Lung (tissue), 12 donors: ENCODE data around the gene SNRK. TPM values are rescaled to one million over a fixed set of nuclear protein-coding genes. Genes with fewer than 3 reads are reported as not detected.

Source experiments
- ATAC-seq: fragments of 200-7000 bp; cut with Tn5 transposase; one replicate; pipeline ENCODE4 v1.9.1; 2020; ENCODE audit warnings: moderate number of reproducible peaks; ENCODE audit not compliant: insufficient read depth, low FRiP score
- DNase-seq, 3 donors: peaks; one replicate each; pipeline ENCODE4 v3.0.0-alpha.2; 2013 to 2017
- H3K27ac ChIP-seq, 2 donors: one replicate each; pipeline ENCODE4 v1.5.1; 2013; ENCODE audit warnings: mild to moderate bottlenecking in 2 of 2, moderate library complexity in 2 of 2, control low read depth in 1 of 2, inconsistent platforms in 1 of 2, low read depth in 1 of 2, low read length in 1 of 2
- H3K27me3 ChIP-seq, 3 donors: one replicate each; pipeline ENCODE4 v1.5.1; 2013; ENCODE audit warnings: low read length in 2 of 3; ENCODE audit not compliant: control insufficient read depth in 3 of 3, insufficient read depth in 3 of 3
- H3K36me3 ChIP-seq, 4 donors: one replicate each; pipeline ENCODE4 v1.5.1; 2013; ENCODE audit warnings: low read length in 4 of 4, mild to moderate bottlenecking in 1 of 4, moderate library complexity in 1 of 4; ENCODE audit not compliant: control insufficient read depth in 4 of 4, insufficient read depth in 4 of 4
- H3K4me1 ChIP-seq, 5 donors: one replicate each; pipeline ENCODE4 v1.5.1; 2013; ENCODE audit warnings: low read length in 5 of 5, mild to moderate bottlenecking in 2 of 5, moderate library complexity in 1 of 5; ENCODE audit not compliant: control insufficient read depth in 5 of 5, insufficient read depth in 5 of 5
- H3K4me3 ChIP-seq: one replicate; pipeline ENCODE4 v1.5.1; 2013; ENCODE audit warnings: mild to moderate bottlenecking, control low read depth, moderate library complexity
- H3K9ac ChIP-seq, 2 donors: one replicate each; pipeline ENCODE4 v1.5.1; 2013; ENCODE audit warnings: low read length in 2 of 2, control low read depth in 1 of 2; ENCODE audit not compliant: insufficient read depth in 1 of 2
- H3K9me3 ChIP-seq, 4 donors: one replicate each; pipeline ENCODE4 v1.5.1; 2013; ENCODE audit warnings: low read length in 3 of 4, mild to moderate bottlenecking in 1 of 4, moderate library complexity in 1 of 4; ENCODE audit not compliant: control insufficient read depth in 4 of 4, insufficient read depth in 3 of 4
- CTCF ChIP-seq: IDR thresholded peaks from 2 replicates; pipeline ENCODE4 v1.5.1; 2012; ENCODE audit warnings: mild to moderate bottlenecking; ENCODE audit errors: control extremely low read depth, extremely low read depth
- WGBS, 2 donors: extraction: QIAGEN DNeasy Blood & Tissue Kit; methylation state at CpG; one replicate each; pipeline ENCODE4 v1.1.7; 2013; 5-methylcytosine and 5-hydroxymethylcytosine counted together
- polyA plus RNA-seq, 2 donors: library from polyadenylated mRNA; stranded (reverse); fragments of 200-250 nt; gene quantifications; one replicate each; pipeline ENCODE4 v1.2.1, GENCODE V29; 2013
- total RNA-seq, 2 donors: library from RNA; depleted of rRNA in 1 of 2; stranded (reverse); fragments of >200 nt in 1 of 2; gene quantifications; one replicate each; pipeline ENCODE4 v1.2.1, GENCODE V29; 2014 to 2021
- donor health status: control.
- donor health status: control.
- donor health status: Bipolar disorder and iron deficiency.
- donor health status: healthy.
- donor health status: DM: yes; HTN: yes; CAD: no.

SNRK gene
- total and polyA plus RNA-seq, 4 donors: 19.2 to 139 (median 45.6) TPM

DNA sequence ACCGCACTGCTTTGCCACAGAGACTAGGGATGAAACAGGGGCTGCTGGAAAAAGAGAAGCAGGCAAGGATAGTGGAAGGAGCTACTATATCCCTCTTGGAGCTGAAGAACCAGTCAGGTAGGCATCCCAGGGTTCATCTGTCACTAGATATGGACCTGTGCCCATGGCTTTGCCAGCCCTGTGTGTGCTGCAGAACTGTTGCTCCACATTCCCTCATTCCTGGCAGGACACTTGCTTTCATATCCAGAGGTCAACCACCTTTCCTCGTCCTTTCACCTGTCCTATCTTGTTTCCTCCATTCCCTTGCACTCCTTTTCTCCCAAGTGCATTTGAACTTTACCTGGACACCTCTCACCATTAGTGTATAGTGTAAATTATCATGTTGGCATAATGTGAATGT, 12.0 kb downstream of the SNRK start:
- peak overlapping the region in 1 of 2 donors; percentile 67 for H3K27ac ChIP-seq
- no peak for ATAC-seq
- peaks cover 3 to 5% (median 4%) of the 10 kb centered on the region in 4 donors for H3K36me3 ChIP-seq
- no peak overlapping the region for H3K4me3 ChIP-seq
- DNase-seq: no peak
- 65 to 75% methylated on average over 2 of the region's 2 CpGs for WGBS, 2 donors
- H3K9ac ChIP-seq: no peak overlapping the region
- peaks cover 0 to 20% (median 8%) of the 10 kb centered on the region in 5 donors for H3K4me1 ChIP-seq
- H3K27me3 ChIP-seq: no peaks in the 10 kb centered on the region
- no peak for TF ChIP-seq CTCF
- no peaks in the 10 kb centered on the region for H3K9me3 ChIP-seq

DNA sequence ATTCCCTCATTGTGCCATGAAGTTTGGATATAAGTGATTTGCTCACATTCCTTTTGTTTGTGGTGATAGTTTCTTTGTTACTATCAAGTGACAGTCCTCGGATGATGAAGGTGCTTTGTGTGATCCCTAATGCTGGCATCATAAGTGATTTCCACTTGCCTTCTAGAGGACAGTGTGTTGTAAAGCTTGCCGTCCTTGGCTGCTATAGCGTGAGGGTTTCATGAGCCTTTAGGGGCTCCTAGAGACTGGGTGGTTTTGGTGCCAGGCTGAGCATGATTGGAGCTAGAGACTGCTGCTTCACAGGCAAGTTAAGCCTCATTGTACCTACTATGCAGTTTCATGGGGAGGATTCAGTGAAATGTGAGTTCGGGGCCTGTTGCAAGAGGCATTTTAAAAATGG, 12.4 kb downstream of the SNRK start:
- ATAC-seq (no peak), DNase-seq (no peak)

DNA sequence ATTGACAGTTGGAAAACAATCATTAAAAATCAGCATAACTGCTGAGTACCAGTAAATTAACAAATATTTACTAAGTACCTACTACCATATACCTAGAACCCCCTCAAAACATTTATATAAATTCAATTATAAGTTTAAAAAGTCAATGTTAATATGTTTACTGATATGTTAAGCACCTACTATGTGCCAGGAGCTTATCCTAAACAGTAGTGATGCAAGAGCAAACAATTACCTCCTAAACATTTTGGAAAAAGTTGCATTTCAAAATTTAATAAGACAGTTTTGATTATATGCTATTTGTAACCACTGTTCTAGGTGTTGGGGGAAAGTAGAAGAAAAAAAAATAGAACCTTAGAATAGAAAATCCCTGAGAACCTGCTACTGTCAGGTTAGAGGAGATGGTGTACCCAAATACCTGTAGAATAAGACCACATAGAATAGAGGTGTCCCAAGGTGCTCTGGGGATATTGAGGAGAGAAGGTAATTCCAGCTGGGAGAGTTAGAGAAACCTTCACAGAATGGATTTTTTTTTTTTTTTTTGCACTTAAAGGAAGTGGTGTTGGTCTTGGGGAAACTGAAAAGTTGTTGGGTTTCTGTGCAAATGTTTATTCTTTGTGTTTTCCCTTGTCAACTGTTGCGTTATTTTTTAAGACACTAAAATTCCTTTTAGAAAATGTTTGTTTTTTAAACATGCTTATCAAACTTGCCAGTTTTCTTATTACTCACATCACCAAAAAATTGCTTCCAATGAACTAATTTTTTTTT, 16.0 kb downstream of the SNRK start:
- no peaks in the 10 kb centered on the region for H3K9me3 ChIP-seq
- H3K4me1 ChIP-seq: peaks cover 0 to 11% (median 0%) of the 10 kb centered on the region in 5 donors
- no peak overlapping the region for H3K4me3 ChIP-seq
- no peak overlapping the region for H3K9ac ChIP-seq
- no peak overlapping the region for H3K27ac ChIP-seq
- no peaks in the 10 kb centered on the region for H3K27me3 ChIP-seq
- H3K36me3 ChIP-seq: peaks cover 7 to 17% (median 13%) of the 10 kb centered on the region in 4 donors
- 33 to 36% methylated on average over 1 of the region's 1 CpG for WGBS, 2 donors
- DNase-seq: no peak
- no peak for TF ChIP-seq CTCF
- no peak for ATAC-seq

More for the DNA sequence above, 12.4 kb downstream of the SNRK start:
- no peaks in the 10 kb centered on the region for H3K9me3 ChIP-seq
- no peak for TF ChIP-seq CTCF
- no peaks in the 10 kb centered on the region for H3K27me3 ChIP-seq
- H3K9ac ChIP-seq: no peak overlapping the region
- H3K27ac ChIP-seq: no peak overlapping the region
- peaks cover 0 to 21% (median 8%) of the 10 kb centered on the region in 5 donors for H3K4me1 ChIP-seq
- WGBS, 2 donors: 58 to 65% methylated on average over 4 of the region's 4 CpGs
- H3K36me3 ChIP-seq: peaks cover 7 to 9% (median 8%) of the 10 kb centered on the region in 4 donors
- H3K4me3 ChIP-seq: no peak overlapping the region
